Activated CD4-positive, CD25-positive, alpha-beta regulatory T cell (primary cell): Measurements from ENCODE around the gene IL15.
A peak's percentile ranks its signal among the peaks of the same experiment; 100 is the strongest.
"Not testable (repeated sequence)": the region's sequence is repeated elsewhere in the genome, so short reads cannot be mapped to it uniquely, and the experiment has no call there.

Source experiments
- DNase-seq, 4 experiments: peaks; one replicate each; lab custom pipeline; 2025; lab: John Stamatoyannopoulos, UW

Gene IL15, protein sequence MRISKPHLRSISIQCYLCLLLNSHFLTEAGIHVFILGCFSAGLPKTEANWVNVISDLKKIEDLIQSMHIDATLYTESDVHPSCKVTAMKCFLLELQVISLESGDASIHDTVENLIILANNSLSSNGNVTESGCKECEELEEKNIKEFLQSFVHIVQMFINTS

DNA sequence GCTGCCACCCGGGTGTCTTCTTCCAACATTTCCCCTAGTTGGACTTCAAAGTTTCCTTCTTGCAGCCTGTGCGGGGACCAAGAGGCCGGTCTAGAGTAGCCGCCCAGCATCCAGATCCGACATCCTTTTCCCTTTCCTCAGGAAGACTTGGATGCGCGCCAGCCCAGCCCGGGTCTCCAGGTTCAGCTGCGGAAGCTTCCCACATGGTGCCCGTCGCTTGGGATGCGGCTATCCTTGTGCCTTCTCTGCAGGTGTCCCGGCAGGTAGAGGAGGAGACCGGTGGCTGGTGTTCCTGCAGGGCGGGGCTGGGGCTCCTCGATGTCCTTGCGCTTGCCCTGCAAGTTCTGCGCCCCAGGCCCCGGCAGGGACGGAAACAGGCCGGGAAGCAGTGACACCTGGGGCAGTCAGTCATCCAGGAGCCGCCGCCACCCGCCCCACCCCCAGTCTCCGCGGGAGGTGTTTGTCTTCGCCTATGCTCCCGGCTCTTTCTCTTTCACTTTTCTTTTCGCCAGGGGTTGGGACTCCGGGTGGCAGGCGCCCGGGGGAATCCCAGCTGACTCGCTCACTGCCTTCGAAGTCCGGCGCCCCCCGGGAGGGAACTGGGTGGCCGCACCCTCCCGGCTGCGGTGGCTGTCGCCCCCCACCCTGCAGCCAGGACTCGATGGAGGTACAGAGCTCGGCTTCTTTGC, at the start of gene IL15:
Gene IL15 (plus strand): TSS at position 502 of the 689 bp plus-strand sequence. CDS start 82,882 bp downstream, outside the sequence.
- DNase-seq = peak; percentile 6 to 34 (median 18)

DNA sequence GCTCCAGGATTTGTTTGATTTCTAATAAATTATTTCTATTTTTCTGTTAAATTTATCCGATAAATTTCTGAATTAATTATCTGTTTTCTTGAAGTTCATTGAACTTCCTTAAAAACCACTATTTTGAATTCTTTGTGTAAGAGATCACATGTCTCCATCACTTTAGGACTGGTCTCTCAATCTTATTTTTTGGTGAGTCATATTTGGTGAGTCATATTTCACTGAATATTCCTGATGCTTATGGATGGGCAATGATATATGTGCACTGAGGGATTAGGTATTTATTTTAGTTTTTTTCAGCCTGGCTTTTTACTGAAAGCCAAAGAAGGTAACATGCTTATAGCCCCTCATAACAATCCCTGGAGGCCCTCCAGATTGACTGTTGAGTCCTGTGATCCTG, 48.5 kb upstream of the IL15 start:
- no peak for DNase-seq

DNA sequence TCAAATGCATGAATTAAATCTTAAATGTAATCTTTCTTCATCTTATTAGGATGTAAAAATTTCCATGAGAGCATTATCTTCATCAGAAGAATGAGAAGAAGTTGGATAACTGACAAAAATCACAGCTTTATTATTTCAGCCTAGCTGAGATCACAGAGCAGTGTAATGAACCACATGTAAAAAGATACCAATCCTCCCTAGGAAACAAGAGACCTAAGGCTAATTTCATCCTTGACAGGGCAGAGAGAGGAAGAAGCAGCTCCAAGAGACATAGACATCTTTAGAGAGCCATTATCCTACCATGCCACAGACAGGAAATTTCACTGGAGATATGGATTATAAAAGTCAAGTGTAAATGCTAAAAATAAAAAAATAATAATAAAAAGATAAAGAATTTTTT, 40.9 kb upstream of the IL15 start:
- no peak for DNase-seq

DNA sequence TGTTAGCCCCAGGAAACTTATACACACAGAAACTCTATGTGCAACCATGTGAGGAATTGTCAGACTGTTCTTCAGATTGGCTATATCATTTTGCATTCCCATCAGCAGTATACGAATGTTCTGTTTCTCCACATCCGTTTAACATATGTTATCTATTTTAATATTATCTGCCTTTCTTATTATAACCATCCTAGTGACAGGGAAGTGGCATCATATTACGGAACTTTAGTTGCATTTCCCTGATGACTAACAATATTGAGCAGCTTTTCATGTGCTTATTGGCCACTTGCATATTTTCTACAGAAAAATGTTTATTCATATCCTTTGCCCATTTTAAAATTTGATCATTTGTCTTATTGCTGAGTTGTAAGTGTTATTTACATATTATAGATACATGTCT, 36.5 kb upstream of the IL15 start:
- no peak for DNase-seq

DNA sequence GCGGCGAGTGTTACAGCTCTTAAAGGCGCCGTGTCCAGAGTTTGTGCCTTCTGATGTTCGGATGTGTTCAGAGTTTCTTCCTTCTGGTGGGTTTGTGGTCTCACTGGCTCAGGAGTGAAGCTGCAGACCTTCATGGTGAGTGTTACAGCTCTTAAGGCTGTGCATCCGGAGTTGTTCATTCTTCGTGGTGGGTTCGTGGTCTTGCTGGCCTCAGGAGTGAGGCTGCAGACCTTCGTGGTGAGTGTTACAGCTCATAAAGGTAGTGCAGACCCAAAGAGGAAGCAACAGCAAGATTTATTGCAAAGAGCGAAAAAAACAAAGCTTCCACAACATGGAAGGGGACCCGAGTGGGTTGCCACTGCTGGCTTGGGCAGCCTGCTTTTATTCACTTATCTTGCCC, 31.7 kb upstream of the IL15 start:
- not testable (repeated sequence) for DNase-seq

DNA sequence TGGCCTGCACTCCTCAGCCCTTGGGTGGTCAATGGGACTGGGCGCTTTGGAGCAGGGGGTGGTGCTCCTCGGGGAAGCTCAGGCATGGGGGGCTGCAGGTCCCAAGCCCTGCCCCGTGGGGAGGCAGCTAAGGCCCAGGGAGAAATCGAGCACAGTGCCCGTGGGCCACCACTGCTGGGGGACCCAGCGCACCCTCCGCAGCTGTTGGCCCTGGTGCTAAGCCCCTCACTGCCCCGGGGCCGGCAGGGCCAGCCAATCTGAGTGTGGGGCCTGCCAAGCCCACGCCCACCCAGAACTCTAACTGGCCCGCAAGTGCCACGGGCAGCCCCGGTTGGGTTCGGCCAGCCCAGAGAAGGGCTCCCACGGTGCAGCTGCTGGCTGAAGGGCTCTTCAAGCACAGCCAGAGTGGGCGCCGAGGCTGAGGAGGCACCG, 30.9 kb upstream of the IL15 start:
- DNase-seq = no peak

DNA sequence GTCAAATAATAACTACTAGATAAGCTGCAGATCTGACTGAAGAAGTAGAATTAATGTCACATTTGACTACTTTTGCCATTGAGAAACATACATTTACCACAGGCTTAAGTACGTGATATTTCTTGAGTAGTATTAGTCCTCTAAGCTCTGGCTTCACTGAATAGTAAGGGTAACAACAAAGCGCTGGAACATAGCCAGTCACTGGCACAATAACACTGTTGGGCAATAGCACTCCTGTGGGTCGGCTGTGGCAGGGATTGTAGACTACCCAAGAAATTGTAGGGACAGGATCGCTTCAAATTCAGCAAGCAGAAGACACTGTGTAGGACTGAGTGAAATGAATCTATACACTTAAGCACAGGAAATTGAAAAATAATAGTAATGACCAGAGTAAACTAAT, 27.1 kb upstream of the IL15 start:
- no peak for DNase-seq

DNA sequence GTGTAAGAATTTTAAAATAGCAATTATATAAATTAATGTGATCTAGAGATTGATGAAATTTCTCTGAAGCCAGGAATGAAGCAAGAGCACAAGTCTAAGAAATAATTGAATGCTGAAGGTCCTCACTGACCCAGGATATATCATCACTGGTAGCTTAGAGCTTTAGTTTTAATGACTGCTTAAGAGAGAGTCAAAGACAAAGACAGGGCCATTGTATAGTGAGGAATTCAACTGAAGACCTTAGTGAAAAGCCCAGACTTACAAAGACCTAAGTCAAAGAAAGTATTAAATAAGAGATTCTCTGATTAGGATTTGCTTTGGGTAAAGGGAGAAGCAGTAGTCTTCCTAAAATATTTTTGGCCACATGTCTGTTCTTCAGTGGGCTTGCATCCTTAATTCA, 26.0 kb upstream of the IL15 start:
- no peak for DNase-seq

DNA sequence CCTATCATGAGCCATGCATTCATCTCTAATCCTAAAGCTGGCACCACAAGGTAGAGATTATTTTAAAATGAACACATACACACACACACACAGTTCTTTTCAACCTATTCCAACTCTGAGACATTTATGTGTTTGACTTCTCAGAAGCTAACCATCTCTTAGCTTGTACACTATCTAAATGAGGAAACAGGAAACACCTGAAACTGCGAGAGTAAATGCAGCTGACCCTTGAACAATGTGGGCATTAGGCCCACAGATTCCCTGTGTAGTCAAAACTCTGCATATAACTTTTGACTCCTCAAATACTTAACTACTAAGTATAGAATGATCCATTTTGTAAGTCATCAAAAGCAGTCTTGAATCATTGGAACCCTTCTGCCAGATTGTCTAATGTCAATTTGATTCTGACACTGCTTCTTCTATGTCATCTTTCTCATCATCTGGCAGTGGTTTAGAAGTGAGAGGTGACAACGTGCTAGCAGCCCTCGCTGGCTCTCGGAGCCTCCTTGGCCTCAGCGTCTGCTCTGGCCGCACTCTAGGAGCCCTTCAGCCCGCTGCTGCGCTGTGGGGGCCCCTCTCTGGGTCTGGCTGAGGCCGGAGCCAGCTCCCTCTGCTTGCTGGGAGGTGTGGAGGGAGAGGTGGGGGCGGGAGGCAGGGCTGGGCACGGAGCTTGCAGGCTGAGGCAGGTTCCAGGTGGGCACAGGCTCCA, 21.4 kb upstream of the IL15 start:
- DNase-seq = no peak

DNA sequence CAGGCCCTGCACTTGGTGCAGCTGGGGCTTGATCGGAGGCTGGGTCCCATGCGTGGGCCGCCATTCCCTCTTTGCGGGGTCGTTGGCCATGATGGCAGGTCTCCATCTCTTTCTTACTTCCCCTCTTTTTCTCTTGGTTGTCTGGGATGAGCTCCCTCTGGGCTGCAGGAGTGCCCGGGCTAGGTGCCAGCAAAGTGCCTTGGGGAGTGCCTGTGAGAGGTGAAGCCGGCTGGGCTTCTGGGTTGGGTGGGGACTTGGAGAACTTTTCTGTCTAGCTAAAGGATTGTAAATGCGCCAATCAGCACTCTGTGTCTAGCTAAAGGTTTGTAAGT, 20.8 kb upstream of the IL15 start:
- DNase-seq = not testable (repeated sequence)

DNA sequence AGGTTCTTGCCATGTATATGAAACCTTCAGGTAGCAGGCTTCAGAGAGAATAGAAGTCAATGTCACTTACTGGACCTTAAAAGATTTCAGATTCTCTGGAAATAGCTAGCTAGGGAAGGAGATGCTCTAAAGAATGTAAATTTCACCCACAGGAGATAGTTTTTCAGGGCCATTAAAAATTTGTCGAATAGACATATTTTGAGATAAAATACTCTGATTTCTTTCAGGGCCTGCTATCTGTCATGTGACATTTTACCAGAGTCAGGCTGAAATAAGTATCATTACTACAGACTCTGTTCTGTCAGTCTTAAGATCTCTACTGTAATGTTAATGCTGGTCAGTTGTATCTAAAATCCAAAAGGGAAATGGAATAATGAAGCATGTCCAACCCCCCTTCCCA, 15.7 kb upstream of the IL15 start:
- DNase-seq = no peak

DNA sequence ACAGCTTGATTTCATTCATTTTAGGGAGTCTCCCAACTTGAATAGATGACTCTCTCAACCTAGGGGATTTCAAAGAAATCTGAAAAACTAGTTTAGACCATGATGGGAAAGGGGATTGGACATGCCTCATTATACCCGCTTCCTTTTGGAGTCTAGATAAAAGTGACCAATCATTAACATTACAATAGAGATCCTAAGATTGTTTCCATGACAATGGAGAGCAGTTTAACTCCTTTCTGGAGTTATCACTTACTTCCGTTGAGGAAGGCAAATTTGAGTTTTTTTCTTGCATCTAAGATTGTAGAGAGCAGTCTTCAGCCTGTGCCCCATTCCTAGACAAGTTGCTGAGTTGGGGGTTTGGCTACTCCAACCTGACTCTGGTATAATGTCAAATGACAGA, 11.4 kb upstream of the IL15 start:
- DNase-seq = no peak

DNA sequence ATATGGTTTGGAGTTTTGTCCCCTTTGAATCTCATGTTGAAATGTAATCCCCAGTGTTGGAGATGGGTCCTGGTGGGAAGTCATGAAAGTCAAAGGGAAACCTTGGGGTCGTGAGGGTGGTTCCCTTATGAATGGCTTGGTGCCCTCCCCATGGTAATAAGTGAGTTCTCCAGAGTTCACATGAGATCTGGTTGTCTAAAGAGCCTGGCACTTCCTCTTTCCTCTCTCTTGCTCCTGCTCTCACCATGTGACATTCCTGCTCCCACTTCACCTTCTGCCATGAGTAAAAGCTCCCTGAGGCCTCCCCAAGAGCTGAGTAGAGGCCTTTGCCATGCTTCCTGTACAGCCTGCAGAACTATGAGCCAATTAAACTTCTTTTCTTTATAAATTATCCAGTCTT, 5.5 kb upstream of the IL15 start:
- no peak for DNase-seq

DNA sequence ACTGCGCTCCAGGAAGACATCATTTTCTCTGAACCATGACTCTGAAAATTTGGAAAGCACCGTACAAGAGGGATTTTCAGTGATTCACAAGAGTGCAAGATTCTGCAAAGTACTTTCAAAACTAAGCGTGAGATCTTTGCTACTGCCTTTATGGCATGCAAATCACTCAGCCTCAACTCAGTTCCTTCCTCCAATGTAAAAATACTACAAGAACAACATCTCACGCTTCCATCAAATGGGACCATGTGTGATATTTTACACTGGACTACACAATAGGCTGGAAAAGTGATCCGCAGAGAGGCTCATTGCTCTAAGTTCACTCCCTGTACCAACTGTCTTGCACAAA, 674 bp upstream of the IL15 start:
- DNase-seq = no peak

DNA sequence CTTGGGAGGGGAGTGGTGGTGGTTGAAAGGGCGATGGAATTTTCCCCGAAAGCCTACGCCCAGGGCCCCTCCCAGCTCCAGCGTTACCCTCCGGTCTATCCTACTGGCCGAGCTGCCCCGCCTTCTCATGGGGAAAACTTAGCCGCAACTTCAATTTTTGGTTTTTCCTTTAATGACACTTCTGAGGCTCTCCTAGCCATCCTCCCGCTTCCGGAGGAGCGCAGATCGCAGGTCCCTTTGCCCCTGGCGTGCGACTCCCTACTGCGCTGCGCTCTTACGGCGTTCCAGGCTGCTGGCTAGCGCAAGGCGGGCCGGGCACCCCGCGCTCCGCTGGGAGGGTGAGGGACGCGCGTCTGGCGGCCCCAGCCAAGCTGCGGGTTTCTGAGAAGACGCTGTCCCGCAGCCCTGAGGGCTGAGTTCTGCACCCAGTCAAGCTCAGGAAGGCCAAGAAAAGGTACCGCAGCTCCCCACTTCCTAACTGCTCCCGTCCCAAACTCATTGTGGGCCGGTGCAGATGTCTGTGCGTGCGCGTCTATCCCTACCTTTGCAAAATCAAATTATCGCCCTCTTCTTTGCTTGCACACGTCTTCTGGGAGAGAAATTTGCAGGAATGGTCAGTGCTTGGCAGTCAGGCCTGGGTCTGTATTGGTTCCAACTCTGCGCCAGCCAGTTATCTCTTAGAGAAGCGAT, 533 bp downstream of the IL15 start:
- DNase-seq = no peak

DNA sequence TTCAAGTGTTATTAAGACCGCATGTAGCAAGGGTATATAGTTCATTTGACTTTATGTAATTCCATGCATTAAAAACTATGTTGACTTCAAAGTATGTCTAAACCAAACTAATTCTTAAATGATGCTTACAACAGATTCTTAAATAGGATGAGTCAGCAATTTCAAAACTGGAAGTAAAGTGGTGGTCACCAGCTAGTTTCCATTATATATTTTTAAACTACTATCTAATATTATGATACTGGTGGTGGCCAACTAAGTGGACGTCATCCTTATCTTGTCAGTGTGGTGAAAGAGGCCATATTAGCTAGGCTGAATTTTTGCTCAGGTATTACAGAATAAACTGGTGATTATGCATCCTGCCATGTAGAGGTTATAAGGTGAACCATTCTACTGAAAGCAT, 1.2 kb downstream of the IL15 start:
- no peak for DNase-seq

DNA sequence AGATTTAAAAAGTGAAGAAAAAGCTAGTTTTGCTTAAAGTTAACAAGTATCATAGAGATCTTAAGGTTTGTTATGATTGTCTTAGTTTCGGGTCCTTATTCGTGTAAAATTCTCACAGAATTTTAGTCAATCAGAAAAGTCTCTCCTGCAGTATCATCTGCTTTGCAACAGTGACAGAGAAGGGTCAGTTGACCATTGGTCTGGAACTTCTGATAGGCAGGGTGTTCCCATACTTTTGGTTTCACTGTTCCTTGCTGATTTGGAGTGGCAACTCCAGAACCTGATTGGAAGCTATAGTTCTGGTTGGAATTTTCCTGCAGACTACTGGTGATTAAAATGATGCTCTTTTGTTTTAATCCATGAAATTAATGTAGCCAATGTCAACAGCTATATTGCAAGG, 1.8 kb downstream of the IL15 start:
- DNase-seq = no peak

DNA sequence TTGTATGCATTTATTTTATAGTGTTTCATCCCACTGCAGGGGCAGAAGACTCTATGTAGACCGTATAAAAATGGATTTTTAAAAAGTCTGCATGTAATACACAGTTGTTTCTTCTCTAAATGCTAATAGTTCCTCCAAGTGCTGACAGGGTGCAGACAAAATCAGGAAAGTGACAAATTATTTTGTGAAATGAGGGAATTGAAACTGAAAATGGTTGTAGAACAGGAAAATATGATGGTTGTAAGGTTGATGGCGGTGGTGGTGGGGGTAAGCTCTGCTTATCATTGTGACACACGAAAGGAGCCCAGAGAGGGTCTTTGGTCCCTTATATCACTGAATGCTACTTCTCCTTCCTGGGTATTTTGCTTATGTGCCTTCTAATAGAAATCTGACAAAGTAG, 4.3 kb downstream of the IL15 start:
- no peak for DNase-seq

DNA sequence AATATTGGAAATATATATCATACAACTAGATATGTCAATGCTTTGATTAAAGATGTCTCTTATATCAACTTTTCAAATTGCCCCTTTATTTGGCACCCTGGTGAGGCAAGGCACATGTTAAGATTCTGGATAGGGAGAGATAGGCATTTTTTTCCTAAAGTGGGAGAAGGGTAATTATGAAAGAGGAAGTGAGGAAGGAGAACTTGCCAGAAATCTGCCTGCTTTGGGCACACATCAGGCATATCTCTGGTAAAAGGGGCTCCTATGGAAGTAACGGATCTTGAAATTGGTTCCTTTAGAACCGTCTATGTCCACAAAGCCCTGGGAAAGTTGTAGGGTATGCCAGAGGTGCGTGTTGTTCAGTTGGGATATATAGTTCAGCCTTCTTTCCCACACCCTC, 5.7 kb downstream of the IL15 start:
- DNase-seq = no peak

DNA sequence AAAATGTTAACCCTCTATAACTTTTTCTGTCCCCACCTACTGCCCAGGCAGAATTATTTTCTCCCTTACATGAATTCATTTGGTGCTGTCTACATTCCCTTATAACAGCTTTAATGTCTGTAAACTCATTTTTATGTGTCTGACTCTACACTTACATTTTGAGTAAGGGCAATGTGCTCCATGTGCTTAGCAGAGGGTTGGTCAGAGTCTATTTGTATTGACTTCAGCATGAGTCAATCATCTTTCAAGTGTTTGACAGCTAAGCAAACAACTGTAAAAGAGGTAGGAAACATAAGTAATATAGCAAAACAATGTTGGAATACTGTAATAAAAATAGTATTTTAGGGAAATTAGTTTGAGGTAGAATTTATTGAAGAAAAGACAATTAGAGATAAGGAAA, 6.3 kb downstream of the IL15 start:
- no peak for DNase-seq

DNA sequence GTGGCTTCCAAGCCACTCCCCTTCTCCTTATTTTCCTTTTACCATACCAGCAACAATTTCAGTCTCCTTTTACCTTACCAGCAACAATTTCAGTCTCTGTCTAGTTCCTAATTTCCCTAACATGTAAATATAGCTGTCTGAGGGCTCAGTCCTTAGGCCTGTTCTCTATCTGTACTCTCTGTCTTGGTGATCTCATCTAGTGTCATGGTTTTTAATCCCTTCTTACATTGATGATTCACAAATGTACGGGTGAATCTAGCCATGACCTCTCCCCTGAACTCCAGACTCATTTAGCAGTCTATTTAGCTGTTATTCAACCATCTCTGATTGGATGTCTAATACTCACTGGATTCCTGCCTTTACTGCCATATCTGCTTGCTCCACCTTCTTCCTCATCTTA, 7.2 kb downstream of the IL15 start:
- DNase-seq = no peak

DNA sequence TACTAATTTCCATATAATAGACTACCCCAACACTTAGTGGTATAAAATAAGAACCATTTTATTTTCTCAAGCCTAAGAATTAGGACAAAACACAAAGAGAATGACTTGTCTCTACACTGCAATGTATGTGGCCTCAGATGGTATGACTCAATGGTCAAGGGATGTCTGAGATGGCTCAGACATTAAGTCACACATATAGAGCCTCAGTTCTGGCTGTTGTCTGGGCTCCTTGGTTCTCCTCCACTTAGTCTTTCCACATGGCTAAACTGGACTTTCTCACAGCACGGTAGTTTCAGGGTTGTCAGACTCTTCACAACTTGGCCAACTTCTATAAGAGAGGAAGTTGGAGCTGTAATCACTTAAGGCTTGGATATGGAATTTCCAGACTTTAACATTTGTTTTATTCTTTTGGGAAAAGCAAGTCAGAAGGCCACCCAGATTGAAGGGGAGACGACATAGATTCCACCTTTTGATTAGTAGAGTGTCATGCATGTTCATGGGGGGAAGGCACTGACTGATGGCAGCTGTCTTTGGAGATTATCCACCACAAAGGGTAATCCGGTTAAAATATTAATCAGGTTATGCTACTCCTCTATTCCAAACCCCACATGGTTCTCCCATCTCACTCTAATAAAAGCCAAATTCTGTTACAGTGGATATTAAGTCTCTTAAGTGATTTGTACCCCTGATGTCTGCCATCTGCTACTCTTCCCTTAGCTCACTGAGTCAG, 9.4 kb downstream of the IL15 start:
- no peak for DNase-seq

DNA sequence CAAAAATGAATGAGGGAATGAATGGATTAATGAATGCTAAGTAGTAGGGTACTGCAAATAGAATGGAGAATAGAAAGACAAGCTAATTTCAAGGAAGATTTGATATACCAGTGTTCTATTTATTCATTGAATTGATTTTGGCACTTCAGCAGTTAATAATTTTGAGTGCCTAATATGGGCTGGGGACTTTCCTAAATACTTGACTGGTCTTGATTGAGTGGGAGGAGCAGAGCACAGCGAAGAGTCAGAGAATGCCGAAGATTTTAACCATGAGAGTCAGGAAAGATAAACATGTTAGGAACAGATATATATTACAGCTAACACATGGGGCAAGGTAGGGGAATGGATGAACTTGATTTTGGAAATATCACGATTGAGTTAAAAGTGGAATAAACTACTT, 10.6 kb downstream of the IL15 start:
- no peak for DNase-seq
